ENCODE results near the gene SH3BP5L. TPM values are rescaled to one million over a fixed set of nuclear protein-coding genes. Genes with fewer than 3 reads are reported as not detected.

SH3BP5L gene
- total and polyA plus RNA-seq, 2 of the 13 experiments (the other 11 are each of a cell fraction or from before 2014, with no cell fraction given) = 10.3 to 14.9 TPM

DNA sequence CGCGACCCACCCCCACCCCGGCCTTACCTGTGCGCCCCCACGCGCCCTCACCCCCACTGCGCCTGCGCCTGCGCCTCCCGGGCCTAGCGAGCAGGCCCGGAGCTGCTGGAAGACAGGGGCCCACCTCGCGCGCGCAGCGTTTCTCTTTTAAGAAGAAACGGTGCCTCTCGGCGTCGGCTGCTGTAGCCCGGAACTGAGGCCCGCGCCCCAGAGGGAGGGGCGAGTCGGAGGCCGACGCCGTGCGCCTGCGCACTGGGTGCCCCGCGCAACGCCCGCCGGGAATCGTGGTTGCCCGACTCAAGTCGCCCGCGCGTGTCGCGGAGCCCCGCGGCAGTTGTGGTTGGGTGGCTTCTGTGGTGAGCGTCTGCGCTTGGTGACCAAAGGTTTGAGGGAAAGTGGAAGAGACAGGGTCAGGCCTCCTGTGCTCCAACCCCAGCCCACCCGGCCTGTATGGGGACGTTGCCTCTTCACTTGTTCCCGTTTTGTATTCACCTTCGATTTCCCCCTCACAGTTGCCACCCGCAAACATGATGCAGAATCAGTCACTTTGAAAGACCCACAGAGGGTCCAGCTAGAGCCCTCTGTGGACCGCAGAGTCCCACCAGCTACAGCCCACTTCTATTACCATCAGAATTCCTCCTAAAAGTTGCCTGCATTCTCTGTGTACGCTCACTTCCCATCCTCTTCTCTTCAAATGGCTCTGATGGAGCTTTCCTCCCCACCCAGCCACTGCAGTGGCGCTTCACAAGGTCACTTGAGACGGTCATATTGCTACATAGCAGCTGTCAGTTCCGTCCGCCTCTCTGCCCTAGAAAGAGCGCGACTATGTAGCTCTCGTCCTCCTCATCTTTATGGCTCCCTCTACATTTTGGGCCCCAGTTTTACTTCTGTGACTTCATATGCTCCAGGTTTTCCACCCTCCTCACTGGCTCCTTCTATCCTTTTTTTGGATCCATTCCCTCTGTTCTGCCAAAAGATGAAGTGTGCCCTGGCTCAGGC lies 33.5 kb upstream of the SH3BP5L start, which contains the start of gene ZNF692 (continued):
- TF ChIP-seq, protein P1, sequence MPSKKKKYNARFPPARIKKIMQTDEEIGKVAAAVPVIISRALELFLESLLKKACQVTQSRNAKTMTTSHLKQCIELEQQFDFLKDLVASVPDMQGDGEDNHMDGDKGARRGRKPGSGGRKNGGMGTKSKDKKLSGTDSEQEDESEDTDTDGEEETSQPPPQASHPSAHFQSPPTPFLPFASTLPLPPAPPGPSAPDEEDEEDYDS (CRISPR knock-in tag; IDR thresholded peaks at IDR 0.05) = peak; percentile 49; the same call in 1 of the 2 replicates
- TF ChIP-seq KLF13 (CRISPR knock-in tag; IDR thresholded peaks at IDR 0.05) (no peak), ZNF558 (CRISPR knock-in tag; IDR thresholded peaks at IDR 0.05; ENCODE audit: borderline replicate concordance) (peak; percentile 45; the same call in 1 of the 2 replicates), SETDB1 (CRISPR knock-in tag; IDR thresholded peaks at IDR 0.05; ENCODE audit: borderline replicate concordance) (no peak), DPF2 (CRISPR knock-in tag; IDR thresholded peaks at IDR 0.05; ENCODE audit: borderline replicate concordance, low read depth) (no peak), ZEB1 (IDR thresholded peaks at IDR 0.05; ENCODE audit: insufficient replicate concordance, low read depth) (no peak), YY1 (IDR thresholded peaks at IDR 0.05; ENCODE audit: insufficient read depth, insufficient replicate concordance, low read depth, low read length) (peak; percentile 55), ZNF713 (CRISPR knock-in tag; IDR thresholded peaks at IDR 0.05) (no peak), ZSCAN29 (CRISPR knock-in tag; conservative IDR thresholded peaks at IDR 0.05) (no peak)
- TF ChIP-seq, protein P2, sequence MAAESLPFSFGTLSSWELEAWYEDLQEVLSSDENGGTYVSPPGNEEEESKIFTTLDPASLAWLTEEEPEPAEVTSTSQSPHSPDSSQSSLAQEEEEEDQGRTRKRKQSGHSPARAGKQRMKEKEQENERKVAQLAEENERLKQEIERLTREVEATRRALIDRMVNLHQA (CRISPR knock-in tag; IDR thresholded peaks at IDR 0.05) = no peak
- TF ChIP-seq, protein P3, sequence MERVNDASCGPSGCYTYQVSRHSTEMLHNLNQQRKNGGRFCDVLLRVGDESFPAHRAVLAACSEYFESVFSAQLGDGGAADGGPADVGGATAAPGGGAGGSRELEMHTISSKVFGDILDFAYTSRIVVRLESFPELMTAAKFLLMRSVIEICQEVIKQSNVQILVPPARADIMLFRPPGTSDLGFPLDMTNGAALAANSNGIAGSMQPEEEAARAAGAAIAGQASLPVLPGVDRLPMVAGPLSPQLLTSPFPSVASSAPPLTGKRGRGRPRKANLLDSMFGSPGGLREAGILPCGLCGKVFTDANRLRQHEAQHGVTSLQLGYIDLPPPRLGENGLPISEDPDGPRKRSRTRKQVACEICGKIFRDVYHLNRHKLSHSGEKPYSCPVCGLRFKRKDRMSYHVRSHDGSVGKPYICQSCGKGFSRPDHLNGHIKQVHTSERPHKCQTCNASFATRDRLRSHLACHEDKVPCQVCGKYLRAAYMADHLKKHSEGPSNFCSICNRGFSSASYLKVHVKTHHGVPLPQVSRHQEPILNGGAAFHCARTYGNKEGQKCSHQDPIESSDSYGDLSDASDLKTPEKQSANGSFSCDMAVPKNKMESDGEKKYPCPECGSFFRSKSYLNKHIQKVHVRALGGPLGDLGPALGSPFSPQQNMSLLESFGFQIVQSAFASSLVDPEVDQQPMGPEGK (CRISPR knock-in tag; IDR thresholded peaks at IDR 0.05) = no peak; the same call in none of the 2 replicates
- TF ChIP-seq, protein P4, sequence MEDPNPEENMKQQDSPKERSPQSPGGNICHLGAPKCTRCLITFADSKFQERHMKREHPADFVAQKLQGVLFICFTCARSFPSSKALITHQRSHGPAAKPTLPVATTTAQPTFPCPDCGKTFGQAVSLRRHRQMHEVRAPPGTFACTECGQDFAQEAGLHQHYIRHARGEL (CRISPR knock-in tag; IDR thresholded peaks at IDR 0.05) = no peak
- TF ChIP-seq, protein P5, sequence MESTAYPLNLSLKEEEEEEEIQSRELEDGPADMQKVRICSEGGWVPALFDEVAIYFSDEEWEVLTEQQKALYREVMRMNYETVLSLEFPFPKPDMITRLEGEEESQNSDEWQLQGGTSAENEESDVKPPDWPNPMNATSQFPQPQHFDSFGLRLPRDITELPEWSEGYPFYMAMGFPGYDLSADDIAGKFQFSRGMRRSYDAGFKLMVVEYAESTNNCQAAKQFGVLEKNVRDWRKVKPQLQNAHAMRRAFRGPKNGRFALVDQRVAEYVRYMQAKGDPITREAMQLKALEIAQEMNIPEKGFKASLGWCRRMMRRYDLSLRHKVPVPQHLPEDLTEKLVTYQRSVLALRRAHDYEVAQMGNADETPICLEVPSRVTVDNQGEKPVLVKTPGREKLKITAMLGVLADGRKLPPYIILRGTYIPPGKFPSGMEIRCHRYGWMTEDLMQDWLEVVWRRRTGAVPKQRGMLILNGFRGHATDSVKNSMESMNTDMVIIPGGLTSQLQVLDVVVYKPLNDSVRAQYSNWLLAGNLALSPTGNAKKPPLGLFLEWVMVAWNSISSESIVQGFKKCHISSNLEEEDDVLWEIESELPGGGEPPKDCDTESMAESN (CRISPR knock-in tag; conservative IDR thresholded peaks at IDR 0.05) = peak; percentile 36; the same call in 1 of the 2 replicates
- TF ChIP-seq, protein P6, sequence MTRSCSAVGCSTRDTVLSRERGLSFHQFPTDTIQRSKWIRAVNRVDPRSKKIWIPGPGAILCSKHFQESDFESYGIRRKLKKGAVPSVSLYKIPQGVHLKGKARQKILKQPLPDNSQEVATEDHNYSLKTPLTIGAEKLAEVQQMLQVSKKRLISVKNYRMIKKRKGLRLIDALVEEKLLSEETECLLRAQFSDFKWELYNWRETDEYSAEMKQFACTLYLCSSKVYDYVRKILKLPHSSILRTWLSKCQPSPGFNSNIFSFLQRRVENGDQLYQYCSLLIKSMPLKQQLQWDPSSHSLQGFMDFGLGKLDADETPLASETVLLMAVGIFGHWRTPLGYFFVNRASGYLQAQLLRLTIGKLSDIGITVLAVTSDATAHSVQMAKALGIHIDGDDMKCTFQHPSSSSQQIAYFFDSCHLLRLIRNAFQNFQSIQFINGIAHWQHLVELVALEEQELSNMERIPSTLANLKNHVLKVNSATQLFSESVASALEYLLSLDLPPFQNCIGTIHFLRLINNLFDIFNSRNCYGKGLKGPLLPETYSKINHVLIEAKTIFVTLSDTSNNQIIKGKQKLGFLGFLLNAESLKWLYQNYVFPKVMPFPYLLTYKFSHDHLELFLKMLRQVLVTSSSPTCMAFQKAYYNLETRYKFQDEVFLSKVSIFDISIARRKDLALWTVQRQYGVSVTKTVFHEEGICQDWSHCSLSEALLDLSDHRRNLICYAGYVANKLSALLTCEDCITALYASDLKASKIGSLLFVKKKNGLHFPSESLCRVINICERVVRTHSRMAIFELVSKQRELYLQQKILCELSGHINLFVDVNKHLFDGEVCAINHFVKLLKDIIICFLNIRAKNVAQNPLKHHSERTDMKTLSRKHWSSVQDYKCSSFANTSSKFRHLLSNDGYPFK (CRISPR knock-in tag; IDR thresholded peaks at IDR 0.05; ENCODE audit: borderline replicate concordance) = no peak
- TF ChIP-seq, protein P7, sequence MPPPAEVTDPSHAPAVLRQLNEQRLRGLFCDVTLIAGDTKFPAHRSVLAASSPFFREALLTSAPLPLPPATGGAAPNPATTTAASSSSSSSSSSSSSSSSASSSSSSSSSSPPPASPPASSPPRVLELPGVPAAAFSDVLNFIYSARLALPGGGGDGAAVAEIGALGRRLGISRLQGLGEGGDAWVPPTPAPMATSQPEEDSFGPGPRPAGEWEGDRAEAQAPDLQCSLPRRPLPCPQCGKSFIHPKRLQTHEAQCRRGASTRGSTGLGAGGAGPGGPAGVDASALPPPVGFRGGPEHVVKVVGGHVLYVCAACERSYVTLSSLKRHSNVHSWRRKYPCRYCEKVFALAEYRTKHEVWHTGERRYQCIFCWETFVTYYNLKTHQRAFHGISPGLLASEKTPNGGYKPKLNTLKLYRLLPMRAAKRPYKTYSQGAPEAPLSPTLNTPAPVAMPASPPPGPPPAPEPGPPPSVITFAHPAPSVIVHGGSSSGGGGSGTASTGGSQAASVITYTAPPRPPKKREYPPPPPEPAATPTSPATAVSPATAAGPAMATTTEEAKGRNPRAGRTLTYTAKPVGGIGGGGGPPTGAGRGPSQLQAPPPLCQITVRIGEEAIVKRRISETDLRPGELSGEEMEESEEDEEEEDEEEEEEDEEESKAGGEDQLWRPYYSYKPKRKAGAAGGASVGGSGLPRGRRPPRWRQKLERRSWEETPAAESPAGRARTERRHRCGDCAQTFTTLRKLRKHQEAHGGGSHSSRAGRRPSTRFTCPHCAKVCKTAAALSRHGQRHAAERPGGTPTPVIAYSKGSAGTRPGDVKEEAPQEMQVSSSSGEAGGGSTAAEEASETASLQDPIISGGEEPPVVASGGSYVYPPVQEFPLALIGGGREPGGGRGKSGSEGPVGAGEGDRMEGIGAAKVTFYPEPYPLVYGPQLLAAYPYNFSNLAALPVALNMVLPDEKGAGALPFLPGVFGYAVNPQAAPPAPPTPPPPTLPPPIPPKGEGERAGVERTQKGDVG (CRISPR knock-in tag; IDR thresholded peaks at IDR 0.05; ENCODE audit: borderline replicate concordance) = peak; percentile 65; the same call in 1 of the 2 replicates
